ENCODE measurements around the gene NTN5.

- TF ChIP-seq CTCF (IDR thresholded peaks at IDR 0.05): no peak
- TF ChIP-seq POLR2A (IDR thresholded peaks at IDR 0.05): no peak
These were observed 30.5 kb upstream of the NTN5 start for GRCh38 chr19:48703316-48703715.
